GM20000 (cell line): ENCODE measurements around the gene CCDC24.

Experiments
- DNase-seq: peaks from one replicate; pipeline ENCODE4 v3.0.0; 2012; ENCODE audit warnings: low spot score
- TF ChIP-seq, protein P1 (sequence below): IDR thresholded peaks from 2 replicates; pipeline ENCODE4 v1.5.1; 2012; ENCODE audit warnings: mild to moderate bottlenecking, control low read depth; ENCODE audit errors: extremely low read depth, missing control alignments

Gene CCDC24

GRCh38 chr1:43947874-43948437 is 43.4 kb upstream of the CCDC24 start:
- TF ChIP-seq, protein P1, sequence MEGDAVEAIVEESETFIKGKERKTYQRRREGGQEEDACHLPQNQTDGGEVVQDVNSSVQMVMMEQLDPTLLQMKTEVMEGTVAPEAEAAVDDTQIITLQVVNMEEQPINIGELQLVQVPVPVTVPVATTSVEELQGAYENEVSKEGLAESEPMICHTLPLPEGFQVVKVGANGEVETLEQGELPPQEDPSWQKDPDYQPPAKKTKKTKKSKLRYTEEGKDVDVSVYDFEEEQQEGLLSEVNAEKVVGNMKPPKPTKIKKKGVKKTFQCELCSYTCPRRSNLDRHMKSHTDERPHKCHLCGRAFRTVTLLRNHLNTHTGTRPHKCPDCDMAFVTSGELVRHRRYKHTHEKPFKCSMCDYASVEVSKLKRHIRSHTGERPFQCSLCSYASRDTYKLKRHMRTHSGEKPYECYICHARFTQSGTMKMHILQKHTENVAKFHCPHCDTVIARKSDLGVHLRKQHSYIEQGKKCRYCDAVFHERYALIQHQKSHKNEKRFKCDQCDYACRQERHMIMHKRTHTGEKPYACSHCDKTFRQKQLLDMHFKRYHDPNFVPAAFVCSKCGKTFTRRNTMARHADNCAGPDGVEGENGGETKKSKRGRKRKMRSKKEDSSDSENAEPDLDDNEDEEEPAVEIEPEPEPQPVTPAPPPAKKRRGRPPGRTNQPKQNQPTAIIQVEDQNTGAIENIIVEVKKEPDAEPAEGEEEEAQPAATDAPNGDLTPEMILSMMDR = no peak
- no peak for DNase-seq

DNA sequence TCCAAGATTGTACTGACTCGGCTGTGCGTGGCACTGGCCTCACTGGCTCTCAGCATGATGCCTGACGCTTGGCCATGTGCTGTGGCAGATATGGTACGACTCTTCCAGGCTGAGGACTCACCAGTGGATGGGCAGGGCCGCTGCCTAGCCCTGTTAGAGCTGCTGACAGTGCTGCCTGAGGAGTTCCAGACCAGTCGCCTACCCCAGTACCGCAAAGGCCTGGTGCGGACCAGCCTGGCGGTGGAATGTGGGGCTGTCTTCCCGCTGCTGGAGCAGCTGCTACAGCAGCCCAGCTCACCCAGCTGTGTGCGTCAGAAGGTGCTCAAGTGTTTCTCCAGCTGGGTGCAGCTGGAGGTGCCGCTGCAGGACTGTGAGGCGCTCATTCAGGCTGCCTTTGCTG is 41.7 kb upstream of the CCDC24 start:
- no peak for DNase-seq
- TF ChIP-seq, protein P1 = no peak

DNA sequence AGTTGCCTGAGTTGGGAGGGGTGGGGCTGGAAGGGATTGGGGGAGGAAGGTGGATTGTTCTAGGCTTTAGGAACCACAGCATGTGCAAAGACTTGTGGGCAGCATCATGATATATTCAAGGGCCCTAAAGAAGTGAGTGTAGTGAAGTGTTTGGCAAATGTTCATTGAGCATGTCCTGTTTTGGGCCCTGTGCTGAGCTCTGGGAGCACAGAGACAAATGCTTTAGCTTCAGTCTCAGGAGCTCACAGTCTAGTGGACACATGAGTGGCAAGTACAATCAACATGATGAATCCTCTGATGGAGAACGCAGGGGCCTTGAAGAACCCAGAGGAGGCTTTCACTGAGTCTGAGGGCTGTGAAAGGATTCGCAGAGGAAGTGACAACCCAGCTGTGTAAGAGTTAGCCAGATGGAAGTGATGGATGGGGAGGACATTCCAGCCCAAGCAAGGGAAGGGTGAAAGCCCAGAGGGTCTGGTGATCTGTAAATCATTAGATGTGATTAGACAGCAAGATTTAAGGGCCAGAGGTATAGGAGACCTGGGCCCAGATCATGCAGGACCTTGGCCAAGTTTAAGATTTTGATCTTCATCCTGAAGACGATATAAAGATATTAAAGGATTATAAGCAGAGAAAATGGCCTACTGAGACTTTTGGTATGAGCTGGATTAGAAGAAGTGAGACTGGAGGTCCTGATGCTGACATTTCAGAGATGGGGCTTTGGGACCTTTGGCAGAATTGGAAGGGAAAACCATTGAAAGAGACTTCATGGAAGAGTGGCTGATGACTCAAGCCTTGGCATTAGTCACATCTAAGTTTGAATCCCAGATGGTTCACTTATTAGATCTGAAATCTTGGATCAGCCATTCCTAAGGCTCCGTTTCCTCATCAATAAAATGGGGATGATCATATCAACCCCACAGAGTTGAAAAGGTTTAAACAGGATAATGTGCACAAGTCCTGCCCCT is 40.1 kb upstream of the CCDC24 start:
- no peak for DNase-seq
- TF ChIP-seq, protein P1 = no peak

GRCh38 chr1:43952731-43953346 is 38.6 kb upstream of the CCDC24 start:
- TF ChIP-seq, protein P1 = no peak
- DNase-seq = no peak

- DNase-seq = no peak
- TF ChIP-seq, protein P1 = no peak
Observed at GRCh38 chr1:43953361-43953760, 38.0 kb upstream of the CCDC24 start.

DNA sequence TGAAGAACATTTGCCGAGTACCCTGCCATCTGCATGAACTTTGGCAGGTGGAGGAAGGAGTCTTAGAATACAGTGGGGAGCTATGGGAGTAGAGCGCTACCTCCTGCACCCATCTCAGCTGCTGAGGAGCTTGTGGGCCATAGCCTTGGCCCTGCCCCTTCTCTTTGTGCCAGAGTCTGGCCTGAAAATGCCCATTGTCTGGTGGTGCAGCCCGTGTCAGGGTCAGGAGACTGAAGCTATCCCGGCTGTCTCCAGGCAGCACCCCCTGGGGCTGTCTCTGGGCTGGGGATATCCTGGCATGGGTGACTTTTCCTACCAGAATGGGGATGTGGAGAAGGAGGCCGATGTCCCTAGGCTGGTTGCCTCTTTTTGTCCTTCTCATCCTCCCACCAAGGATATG is 37.4 kb upstream of the CCDC24 start:
- no peak for DNase-seq
- TF ChIP-seq, protein P1 = no peak

GRCh38 chr1:43956234-43956633 is 35.2 kb upstream of the CCDC24 start:
- TF ChIP-seq, protein P1 = no peak
- no peak for DNase-seq
